HG03442 (cell line): ENCODE measurements around the gene AP1M1.

Experiments used
- ATAC-seq: cut with Tn5 transposase; IDR thresholded peaks from one replicate; pipeline ENCODE4 v1.9.1; 2021; ENCODE audit warnings: mild to moderate bottlenecking, moderate library complexity; ENCODE audit not compliant: unreplicated experiment

The AP1M1 gene

DNA sequence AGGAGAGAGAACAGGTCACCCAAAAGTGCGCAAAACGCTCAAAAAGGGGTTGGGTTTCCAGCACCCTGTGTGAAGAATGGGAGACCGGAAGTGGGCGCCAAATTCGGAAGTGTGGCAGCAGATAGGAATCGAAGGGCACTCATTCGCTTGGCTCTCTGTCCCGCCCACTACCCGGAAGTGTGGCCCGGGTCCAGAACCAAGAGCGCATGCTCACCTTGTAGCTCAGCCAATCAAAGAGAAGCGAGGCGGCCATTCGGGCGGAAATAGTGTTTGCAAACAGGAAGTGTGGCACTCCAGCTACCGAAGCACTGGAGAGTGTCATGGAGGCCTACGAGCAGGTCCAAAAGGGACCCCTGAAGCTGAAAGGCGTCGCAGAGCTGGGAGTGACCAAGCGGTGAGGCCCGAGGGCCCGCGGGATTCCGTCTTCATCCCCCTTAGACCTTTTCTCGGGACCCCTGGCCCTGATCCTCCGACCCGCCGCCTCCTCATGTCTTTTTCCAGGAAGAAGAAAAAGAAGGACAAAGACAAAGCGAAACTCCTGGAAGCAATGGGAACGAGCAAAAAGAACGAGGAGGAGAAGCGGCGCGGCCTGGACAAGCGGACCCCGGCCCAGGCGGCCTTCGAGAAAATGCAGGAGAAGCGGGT, 12.5 kb upstream of the AP1M1 start, which contains the start of gene FAM32A:
Gene FAM32A, plus strand, starts transcription at position 288 of the 645 bp plus-strand sequence. Its CDS starts 33 bp downstream, at position 321.
- peak; percentile 92 for ATAC-seq

GRCh38 chr19:16185768-16186123, 12.0 kb upstream of the AP1M1 start:
- ATAC-seq: no peak

GRCh38 chr19:16188521-16188920, 9.2 kb upstream of the AP1M1 start:
- ATAC-seq: no peak

DNA sequence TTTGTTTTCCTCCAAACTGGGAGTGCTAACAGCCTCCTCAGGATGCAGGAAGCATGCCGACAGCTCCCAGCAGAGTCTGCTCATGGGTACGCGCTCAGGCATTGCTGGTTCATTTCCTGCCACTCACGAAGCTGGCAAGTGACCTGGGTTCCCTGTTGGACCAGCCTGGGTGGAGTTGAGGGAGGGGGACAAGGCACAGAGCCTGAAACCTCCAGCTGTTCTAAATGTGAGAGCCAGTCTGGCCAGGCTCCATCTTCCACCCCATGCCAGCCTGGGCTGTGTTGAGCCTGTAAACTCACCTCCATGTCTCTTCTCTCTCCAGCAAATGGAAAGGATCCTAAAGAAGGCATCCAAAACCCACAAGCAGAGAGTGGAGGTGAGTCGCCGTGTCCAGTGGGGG, 7.5 kb upstream of the AP1M1 start:
- no peak for ATAC-seq

- no peak for ATAC-seq
Observed at GRCh38 chr19:16190736-16191135, 7.0 kb upstream of the AP1M1 start.

DNA sequence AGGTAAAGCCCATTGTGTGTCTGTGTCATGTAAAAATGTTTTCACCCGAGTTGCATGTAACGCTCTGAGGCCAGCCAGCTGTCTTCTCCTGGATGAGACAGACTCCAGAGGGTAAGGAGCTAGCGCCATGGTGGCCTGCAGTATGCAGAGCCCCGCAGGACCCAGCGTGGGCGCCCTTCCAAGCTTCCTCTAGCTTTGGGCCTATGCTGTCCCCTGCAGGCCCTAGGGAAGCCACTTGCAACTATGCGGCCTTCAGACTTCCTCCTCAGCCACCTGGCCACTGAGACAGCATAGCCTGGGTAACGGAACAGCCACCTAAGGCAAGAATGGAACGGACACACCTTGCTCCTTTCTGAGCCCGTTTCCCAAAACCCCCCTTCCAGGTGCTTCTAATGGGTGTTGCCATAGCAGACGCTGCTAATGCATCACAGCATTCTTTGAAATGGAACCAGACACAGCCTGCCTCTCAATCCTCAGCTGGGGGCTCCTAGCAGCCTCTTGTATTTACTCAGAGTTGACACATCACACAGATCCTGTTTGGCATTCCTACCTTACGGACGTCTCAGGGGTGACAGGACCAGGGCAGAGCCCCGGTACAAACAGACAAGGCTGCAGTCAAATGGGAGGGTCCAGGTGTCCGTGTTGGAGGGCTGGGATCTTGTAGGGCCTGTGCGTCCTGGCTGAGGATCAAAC, 6.3 kb upstream of the AP1M1 start:
- no peak for ATAC-seq

GRCh38 chr19:16193466-16193865, 4.2 kb upstream of the AP1M1 start:
- no peak for ATAC-seq

DNA sequence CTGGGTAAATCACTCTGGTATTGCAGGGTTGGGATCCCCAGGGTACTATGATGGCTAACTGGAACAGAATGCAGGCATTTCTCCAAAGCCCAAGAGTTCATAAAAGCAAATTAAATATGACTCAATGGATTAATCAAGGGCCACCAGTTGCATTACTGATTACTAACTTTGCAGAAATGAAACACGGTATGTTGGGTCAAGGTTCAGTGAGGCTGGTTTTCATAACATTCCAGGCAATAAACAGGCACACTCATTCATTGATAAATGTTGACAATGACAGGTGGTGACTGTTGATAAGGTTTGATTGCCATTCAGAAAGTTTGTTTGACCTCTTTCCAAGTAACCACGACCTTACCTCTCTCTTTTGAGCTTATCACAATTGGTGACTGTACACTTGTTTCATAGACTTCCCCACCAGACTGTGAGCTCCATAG, 506 bp upstream of the AP1M1 start:
- ATAC-seq: no peak

GRCh38 chr19:16198370-16198651, 600 bp downstream of the AP1M1 start:
- ATAC-seq: no peak

DNA sequence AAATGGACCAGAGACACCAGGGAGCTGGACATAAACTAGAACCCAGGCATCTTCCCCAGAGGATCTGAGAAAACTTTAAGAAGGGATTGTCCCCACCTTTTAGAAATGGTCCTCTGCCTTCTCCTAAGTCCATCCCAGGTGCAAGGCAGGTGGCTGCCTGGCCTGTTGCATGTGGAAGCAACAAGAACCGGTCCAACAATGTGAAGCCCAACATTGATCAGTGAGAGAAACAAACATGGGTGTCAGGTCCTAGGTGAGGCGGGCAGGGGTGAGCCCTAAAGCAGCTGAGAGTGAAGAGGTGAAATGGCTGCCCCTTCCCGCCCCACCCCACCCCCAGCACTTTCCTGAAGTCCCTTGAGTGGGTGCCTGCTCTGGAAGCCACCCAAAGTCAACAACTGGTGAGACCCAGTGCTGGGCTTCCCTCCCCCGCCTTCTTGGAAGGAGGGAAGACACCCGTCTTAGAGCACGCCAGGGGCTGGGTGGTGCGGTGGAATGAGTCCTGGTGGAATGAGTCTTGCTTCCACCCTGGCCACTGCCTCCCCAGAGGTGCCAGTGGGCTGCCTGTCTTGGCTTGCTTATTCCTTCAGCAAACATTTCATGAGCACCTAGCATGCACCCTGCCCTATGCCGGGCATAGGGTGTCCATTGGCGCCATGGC, 1.7 kb downstream of the AP1M1 start:
- ATAC-seq: no peak

GRCh38 chr19:16200038-16201010, 2.6 kb downstream of the AP1M1 start:
- ATAC-seq: no peak

DNA sequence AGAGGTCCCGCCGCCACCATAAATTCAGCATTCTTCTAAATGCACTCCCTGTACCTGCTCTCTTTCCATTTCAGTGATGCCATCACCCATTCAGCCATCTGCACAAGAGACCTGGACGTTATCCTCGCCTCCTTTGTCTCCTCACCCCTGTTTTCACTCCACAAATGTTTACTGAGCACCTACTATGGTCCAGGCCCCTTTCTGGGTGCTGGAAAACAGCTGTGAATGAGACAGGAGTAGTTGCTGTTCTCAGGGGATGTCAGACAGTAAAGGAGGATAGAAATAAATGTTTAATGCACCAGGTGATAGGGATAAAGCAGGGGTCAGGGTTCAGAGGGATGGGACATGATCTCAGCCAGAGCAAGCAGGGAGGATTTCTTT, 3.3 kb downstream of the AP1M1 start:
- no peak for ATAC-seq

DNA sequence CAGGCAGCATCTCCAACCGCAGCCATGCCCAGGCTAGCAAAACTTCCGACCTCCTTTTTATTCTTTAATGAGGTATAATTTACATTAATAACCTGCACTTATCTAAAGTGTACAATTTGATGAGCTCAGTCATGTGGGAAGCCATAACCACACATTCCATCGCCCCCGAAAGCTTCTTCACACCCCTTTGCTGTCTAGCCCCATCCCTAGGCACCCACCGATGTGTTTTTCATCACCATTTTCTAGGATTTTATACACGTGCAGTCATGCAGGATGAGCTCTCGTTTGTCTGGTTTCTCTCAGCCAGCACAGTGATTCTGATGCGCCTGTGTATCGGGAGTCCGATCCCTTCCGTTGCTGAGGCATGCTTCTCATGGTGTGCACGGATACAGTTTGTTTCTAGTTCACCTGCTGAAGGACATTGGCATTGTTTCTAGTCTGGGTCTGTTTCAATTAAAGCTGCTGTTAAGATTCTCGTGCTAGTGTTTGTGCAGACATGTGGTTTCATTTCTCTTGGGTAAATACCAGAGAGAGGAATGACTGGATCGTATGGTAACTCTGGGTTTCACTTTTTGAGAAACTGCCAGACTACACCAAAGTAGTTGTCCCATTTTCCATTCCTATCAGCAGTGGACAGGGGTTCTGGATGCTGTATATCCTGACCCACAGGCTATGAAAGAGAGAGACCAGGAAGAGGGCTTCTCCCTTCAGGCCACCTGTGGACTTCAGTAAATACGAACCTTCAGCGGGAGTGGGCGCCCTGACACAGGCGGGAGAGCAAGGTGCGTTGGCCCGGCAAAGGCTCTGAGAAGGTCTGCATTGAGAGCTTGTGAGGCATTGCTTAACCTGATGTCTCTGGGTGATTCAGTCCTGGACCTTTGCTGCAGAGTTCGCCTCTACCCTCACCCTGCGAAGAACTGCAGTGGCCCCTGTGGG, 4.9 kb downstream of the AP1M1 start:
- ATAC-seq: no peak

- ATAC-seq: no peak
Observed at GRCh38 chr19:16203256-16204004, 5.7 kb downstream of the AP1M1 start.

- ATAC-seq: no peak
Observed at GRCh38 chr19:16204005-16204294, 6.2 kb downstream of the AP1M1 start.

DNA sequence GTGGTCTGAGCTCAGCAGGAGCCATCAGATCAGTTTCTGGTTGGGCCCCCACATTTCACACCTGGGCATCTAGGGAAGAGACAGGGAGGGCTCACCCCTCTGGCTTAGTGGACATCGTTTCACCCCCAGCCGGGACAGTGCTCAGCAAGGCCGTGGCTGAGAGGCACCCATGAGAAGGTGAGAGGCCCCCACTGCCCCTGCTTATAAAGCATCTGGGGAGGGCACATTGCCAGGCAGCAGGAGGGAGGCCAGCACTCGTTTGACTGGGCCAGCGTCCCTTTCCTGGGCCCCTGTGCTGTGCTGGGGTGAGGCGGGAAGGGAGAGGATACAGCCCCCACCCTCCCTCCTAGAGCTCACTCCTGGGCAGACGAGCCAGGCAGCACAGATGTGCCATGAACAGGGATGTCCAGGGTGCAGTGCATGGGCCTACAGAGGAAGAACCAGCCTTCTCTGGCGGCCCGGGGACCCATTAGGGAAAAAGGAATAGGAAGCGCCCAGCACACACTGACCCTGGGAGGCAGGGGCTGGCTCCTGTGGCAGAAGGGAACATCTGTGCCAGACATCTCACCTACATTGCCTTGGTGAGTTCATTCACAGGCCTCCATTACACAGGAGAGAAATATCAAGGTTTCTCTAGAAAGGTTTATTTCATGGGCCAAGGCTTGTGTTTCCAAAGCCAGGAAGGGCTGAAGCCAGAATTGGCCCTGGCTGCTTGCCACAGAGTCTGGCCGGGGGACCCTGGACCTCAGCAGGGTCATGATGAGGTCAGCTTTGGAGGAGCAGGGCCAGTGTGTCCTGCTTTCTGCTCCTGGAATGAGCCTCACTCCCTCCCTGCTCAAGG, 7.7 kb downstream of the AP1M1 start:
- ATAC-seq: no peak

DNA sequence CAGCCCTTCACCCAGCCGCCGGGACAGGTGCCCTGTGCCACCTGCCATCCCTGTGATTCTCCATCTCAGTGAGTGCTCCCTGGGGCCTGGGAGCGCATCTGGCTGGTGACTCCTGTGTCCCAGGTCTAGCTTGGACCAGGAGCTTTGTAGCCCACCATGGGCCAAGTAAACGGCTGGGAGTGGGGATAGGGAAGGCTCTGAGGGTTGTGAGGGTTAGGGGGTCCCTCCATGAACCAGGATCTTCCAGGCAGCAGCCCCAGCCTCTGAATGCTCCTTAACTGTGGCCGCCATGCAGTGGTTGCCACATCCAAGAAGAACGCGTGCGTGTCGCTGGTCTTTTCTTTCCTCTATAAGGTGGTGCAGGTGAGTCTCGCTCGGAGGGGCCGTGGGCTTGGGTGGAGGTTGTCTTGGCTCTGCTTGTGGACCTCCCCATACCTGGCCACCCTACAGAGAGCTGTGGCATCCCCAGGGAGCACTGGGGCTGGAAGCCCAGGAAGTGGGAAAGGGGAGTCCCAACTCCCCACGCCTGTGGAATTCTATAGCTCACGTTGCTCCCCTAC, 8.4 kb downstream of the AP1M1 start:
- ATAC-seq: no peak

DNA sequence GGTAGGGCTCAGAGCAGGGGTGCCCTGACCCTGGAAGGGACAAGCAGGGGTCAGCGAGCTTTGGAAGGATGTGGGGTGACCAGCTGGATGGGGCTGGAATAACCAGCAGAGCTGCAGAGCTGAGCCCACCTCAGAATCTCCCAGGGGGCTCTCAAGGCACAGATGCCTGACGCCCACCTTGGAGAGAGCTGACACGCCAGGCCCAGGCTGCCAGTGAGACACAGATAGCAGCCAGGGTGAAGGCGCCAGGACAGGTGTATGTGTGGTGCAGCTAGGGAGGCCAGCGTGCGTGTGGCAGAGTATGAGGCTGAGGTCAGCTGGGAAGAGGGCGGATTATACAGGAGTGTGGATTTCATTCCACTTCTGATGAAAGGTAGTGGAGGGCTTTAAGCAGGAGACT, 8.9 kb downstream of the AP1M1 start:
- no peak for ATAC-seq

DNA sequence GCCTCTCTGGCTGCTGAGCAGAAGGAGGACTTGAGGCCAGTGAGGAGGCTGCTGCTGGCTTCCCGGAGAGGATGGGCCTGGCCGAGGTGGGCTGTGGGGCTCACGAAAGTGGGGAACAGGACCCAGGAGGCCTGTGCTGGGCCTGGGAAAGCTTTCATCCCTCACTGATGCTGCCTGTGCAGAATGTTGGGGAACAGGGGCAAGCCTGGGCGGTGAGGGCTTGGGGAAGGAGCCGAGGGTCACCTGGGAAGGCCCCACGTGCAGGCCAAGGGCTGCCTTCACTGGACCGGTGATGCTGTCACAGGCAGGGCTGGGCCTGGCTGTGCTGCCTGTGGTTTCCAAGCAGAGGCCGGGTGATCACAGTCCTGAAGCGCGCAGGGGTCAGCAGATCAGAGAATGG, 9.4 kb downstream of the AP1M1 start:
- ATAC-seq: no peak
